ENCODE data around the gene ALDH1B1. TPM values are rescaled to one million over a fixed set of nuclear protein-coding genes. Genes with fewer than 3 reads are reported as not detected.
A peak's percentile ranks its signal among the peaks of the same experiment; 100 is the strongest.

Gene ALDH1B1
- total and polyA plus RNA-seq, 2 of the 13 experiments (the other 11 are each of a cell fraction or from before 2014, with no cell fraction given), result 45.1 to 125 TPM

DNA sequence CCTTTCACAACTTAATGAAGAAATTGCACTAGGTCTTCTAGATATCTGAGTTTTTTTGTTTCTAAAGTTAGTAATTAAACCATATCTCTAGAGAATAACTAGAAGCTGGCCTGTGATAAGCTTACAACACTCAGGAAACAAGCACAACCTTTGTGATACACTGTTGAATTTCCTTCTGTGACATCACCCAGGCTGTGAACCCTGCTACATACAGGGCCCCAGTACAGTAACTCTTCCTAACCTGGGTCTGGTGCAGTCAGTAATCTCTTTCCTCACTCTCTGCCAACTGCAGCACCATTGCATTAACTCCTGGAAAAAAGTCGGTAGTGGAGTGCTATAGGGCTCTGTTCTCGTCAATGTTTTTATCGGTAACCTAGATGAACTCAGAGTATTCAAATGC is 42.4 kb downstream of the ALDH1B1 start (continued):
- TF ChIP-seq PCBP2 (optimal IDR thresholded peaks at IDR 0.05; ENCODE audit: low read depth, low read length, poor library complexity, severe bottlenecking) (no peak), ETV6 (CRISPR knock-in tag; conservative IDR thresholded peaks at IDR 0.05) (no peak), BCL6 (CRISPR knock-in tag; IDR thresholded peaks at IDR 0.05) (no peak), KLF9 (CRISPR knock-in tag; IDR thresholded peaks at IDR 0.05; ENCODE audit: low read depth) (no peak), PTBP1 (IDR thresholded peaks at IDR 0.05; ENCODE audit: low read depth, low read length, poor library complexity, severe bottlenecking) (no peak), NFKBIZ (CRISPR knock-in tag; IDR thresholded peaks at IDR 0.05) (no peak), ZNF101 (CRISPR knock-in tag; IDR thresholded peaks at IDR 0.05; ENCODE audit: borderline replicate concordance, low read depth) (no peak), EHMT2 (IDR thresholded peaks at IDR 0.05; ENCODE audit: borderline replicate concordance, low read depth, low read length) (no peak), YY1 (IDR thresholded peaks at IDR 0.05; ENCODE audit: insufficient read depth, insufficient replicate concordance, low read depth, low read length) (no peak), NR3C1 (CRISPR knock-in tag; IDR thresholded peaks at IDR 0.05) (no peak), ASH2L (IDR thresholded peaks at IDR 0.05; ENCODE audit: insufficient read length, low read depth, low read length) (peak; percentile 20), ZNF891 (CRISPR knock-in tag; IDR thresholded peaks at IDR 0.05) (no peak), CC2D1A (CRISPR knock-in tag; IDR thresholded peaks at IDR 0.05) (no peak), ARID2 (CRISPR knock-in tag; IDR thresholded peaks at IDR 0.05; ENCODE audit: borderline replicate concordance) (no peak), ZNF432 (CRISPR knock-in tag; IDR thresholded peaks at IDR 0.05; ENCODE audit: borderline replicate concordance) (no peak), ZNF672 (CRISPR knock-in tag; IDR thresholded peaks at IDR 0.05) (no peak), DNMT3B (CRISPR knock-in tag; conservative IDR thresholded peaks at IDR 0.05) (no peak), MATR3 (CRISPR knock-in tag; IDR thresholded peaks at IDR 0.05) (no peak), ZNF652 (CRISPR knock-in tag; IDR thresholded peaks at IDR 0.05; ENCODE audit: borderline replicate concordance, low read depth) (peak; percentile 56; the same call in 1 of the 2 replicates), AGO1 (IDR thresholded peaks at IDR 0.05; ENCODE audit: low read depth, low read length, poor library complexity, severe bottlenecking) (no peak), ZNF274 (CRISPR knock-in tag; IDR thresholded peaks at IDR 0.05) (no peak), GATAD2A (CRISPR knock-in tag; IDR thresholded peaks at IDR 0.05) (0 out of 2 replicates have a peak, but pooled peaks have one; percentile 33), GTF2F1 (IDR thresholded peaks at IDR 0.05; ENCODE audit: low read length) (no peak), ZNF543 (CRISPR knock-in tag; IDR thresholded peaks at IDR 0.05) (no peak)
- TF ChIP-seq, protein P1, sequence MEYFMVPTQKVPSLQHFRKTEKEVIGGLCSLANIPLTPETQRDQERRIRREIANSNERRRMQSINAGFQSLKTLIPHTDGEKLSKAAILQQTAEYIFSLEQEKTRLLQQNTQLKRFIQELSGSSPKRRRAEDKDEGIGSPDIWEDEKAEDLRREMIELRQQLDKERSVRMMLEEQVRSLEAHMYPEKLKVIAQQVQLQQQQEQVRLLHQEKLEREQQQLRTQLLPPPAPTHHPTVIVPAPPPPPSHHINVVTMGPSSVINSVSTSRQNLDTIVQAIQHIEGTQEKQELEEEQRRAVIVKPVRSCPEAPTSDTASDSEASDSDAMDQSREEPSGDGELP (IDR thresholded peaks at IDR 0.05; ENCODE audit: borderline replicate concordance, low read depth), result no peak
- TF ChIP-seq, protein P2, sequence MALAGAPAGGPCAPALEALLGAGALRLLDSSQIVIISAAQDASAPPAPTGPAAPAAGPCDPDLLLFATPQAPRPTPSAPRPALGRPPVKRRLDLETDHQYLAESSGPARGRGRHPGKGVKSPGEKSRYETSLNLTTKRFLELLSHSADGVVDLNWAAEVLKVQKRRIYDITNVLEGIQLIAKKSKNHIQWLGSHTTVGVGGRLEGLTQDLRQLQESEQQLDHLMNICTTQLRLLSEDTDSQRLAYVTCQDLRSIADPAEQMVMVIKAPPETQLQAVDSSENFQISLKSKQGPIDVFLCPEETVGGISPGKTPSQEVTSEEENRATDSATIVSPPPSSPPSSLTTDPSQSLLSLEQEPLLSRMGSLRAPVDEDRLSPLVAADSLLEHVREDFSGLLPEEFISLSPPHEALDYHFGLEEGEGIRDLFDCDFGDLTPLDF (CRISPR knock-in tag; IDR thresholded peaks at IDR 0.05), result no peak
- TF ChIP-seq, protein P3, sequence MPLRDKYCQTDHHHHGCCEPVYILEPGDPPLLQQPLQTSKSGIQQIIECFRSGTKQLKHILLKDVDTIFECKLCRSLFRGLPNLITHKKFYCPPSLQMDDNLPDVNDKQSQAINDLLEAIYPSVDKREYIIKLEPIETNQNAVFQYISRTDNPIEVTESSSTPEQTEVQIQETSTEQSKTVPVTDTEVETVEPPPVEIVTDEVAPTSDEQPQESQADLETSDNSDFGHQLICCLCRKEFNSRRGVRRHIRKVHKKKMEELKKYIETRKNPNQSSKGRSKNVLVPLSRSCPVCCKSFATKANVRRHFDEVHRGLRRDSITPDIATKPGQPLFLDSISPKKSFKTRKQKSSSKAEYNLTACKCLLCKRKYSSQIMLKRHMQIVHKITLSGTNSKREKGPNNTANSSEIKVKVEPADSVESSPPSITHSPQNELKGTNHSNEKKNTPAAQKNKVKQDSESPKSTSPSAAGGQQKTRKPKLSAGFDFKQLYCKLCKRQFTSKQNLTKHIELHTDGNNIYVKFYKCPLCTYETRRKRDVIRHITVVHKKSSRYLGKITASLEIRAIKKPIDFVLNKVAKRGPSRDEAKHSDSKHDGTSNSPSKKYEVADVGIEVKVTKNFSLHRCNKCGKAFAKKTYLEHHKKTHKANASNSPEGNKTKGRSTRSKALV (CRISPR knock-in tag; IDR thresholded peaks at IDR 0.05), result no peak
- TF ChIP-seq, protein P4, sequence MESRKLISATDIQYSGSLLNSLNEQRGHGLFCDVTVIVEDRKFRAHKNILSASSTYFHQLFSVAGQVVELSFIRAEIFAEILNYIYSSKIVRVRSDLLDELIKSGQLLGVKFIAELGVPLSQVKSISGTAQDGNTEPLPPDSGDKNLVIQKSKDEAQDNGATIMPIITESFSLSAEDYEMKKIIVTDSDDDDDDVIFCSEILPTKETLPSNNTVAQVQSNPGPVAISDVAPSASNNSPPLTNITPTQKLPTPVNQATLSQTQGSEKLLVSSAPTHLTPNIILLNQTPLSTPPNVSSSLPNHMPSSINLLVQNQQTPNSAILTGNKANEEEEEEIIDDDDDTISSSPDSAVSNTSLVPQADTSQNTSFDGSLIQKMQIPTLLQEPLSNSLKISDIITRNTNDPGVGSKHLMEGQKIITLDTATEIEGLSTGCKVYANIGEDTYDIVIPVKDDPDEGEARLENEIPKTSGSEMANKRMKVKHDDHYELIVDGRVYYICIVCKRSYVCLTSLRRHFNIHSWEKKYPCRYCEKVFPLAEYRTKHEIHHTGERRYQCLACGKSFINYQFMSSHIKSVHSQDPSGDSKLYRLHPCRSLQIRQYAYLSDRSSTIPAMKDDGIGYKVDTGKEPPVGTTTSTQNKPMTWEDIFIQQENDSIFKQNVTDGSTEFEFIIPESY (CRISPR knock-in tag; IDR thresholded peaks at IDR 0.05), result no peak

Data from HepG2 (cell line).